IMR-90 (cell line): Measurements from ENCODE around the gene GRAMD1B. TPM values are rescaled to one million over a fixed set of nuclear protein-coding genes. Genes with fewer than 3 reads are reported as not detected.
"Not testable (repeated sequence)": the region's sequence is repeated elsewhere in the genome, so short reads cannot be mapped to it uniquely, and the experiment has no call there.

Source experiments
- ATAC-seq: fragments of 200-7000 bp; cut with Tn5 transposase; 2 replicates; pipeline ENCODE4 v1.9.1; 2020; ENCODE audit warnings: low read depth, mild to moderate bottlenecking, moderate library complexity
- BruUV-seq: library from RNA; stranded (reverse); fragments of 400-500 nt; replicated peaks from 2 replicates; lab custom pipeline; 2021; lab: Mats Ljungman, UMichigan
- CTCF ChIA-PET: fragments of 300-600 bp; formaldehyde crosslinking; extraction: SDS; loops from one replicate; lab custom pipeline; 2021; ENCODE audit warnings: antibody characterized with exemption; lab: Yijun Ruan, JAX
- POLR2A ChIA-PET: fragments of 300-600 bp; sonication (Branson Sonifier 250); formaldehyde crosslinking; loops from one replicate; lab custom pipeline; 2022; ENCODE audit warnings: antibody characterized with exemption; ENCODE audit not compliant: unreplicated experiment; lab: Charles Lee
- DNase-seq: peaks from one replicate; pipeline ENCODE4 v3.0.0; 2013
- H2AFZ ChIP-seq: replicated peaks from 2 replicates; pipeline ENCODE3; 2013; ENCODE audit warnings: low read length, mild to moderate bottlenecking; ENCODE audit not compliant: poor library complexity
- H2AK5ac ChIP-seq: 2 replicates; pipeline ENCODE4 v1.6.1; 2013; ENCODE audit warnings: low read depth, low read length, inconsistent platforms
- H2AK9ac ChIP-seq: replicated peaks from 2 replicates; pipeline ENCODE3; 2013; ENCODE audit warnings: mild to moderate bottlenecking, low read depth, low read length, moderate library complexity; ENCODE audit not compliant: poor library complexity
- H2BK120ac ChIP-seq: 2 replicates; pipeline ENCODE4 v1.6.1; 2013; ENCODE audit warnings: low read depth, low read length, inconsistent platforms
- H2BK15ac ChIP-seq: 3 replicates; pipeline ENCODE4 v1.6.1; 2013; ENCODE audit warnings: low read depth, low read length, inconsistent platforms
- H2BK20ac ChIP-seq: 2 replicates; pipeline ENCODE4 v1.6.1; 2013; ENCODE audit warnings: low read depth, mild to moderate bottlenecking, inconsistent platforms, low read length, moderate library complexity
- H2BK5ac ChIP-seq: 2 replicates; pipeline ENCODE4 v1.6.1; 2013; ENCODE audit warnings: mild to moderate bottlenecking, low read depth, low read length, inconsistent platforms; ENCODE audit not compliant: poor library complexity, severe bottlenecking
- H3K14ac ChIP-seq: replicated peaks from 2 replicates; pipeline ENCODE4 v1.6.1; 2013; ENCODE audit warnings: low read depth, low read length, inconsistent platforms
- H3K18ac ChIP-seq: 2 replicates; pipeline ENCODE4 v1.6.1; 2013; ENCODE audit warnings: low read depth, low read length, control low read depth
- H3K23ac ChIP-seq: 2 replicates; pipeline ENCODE4 v1.6.1; 2013; ENCODE audit warnings: low read depth, low read length, inconsistent platforms
- H3K27ac ChIP-seq: 2 replicates; pipeline ENCODE4 v1.5.1; 2013; ENCODE audit warnings: mild to moderate bottlenecking, control low read depth, low read length; ENCODE audit not compliant: insufficient read depth
- H3K27me3 ChIP-seq: 2 replicates; pipeline ENCODE4 v1.6.1; 2013; ENCODE audit warnings: low read length; ENCODE audit not compliant: control insufficient read depth, insufficient read depth
- H3K36me3 ChIP-seq: 2 replicates; pipeline ENCODE4 v1.6.1; 2013; ENCODE audit warnings: low read length, mixed read lengths; ENCODE audit not compliant: control insufficient read depth, insufficient read depth
- H3K4ac ChIP-seq: 2 replicates; pipeline ENCODE4 v1.6.1; 2013; ENCODE audit warnings: low read depth, low read length, inconsistent platforms
- H3K4me1 ChIP-seq: 2 replicates; pipeline ENCODE4 v1.6.1; 2013; ENCODE audit warnings: low read length, mixed read lengths; ENCODE audit not compliant: control insufficient read depth, insufficient read depth
- H3K4me2 ChIP-seq: 2 replicates; pipeline ENCODE4 v1.6.1; 2013; ENCODE audit warnings: low read depth, mild to moderate bottlenecking, control low read depth, low read length, moderate library complexity
- H3K4me3 ChIP-seq: 2 replicates; pipeline ENCODE4 v1.5.1; 2013; ENCODE audit warnings: low read depth, mild to moderate bottlenecking, control low read depth, low read length, moderate library complexity; ENCODE audit not compliant: insufficient read depth
- H3K56ac ChIP-seq: 2 replicates; pipeline ENCODE4 v1.6.1; 2013; ENCODE audit warnings: low read length, inconsistent platforms; ENCODE audit not compliant: insufficient read depth; ENCODE audit errors: extremely low read depth
- H3K79me1 ChIP-seq, 2 experiments: 2 replicates each; pipeline ENCODE4 v1.6.1; 2013; ENCODE audit warnings: low read length in 2 of 2, inconsistent platforms in 1 of 2, low read depth in 1 of 2
- H3K9ac ChIP-seq: 2 replicates; pipeline ENCODE4 v1.6.1; 2013; ENCODE audit warnings: low read depth, low read length, control low read depth
- H3K9me1 ChIP-seq: 2 replicates; pipeline ENCODE4 v1.6.1; 2013; ENCODE audit warnings: low read length, inconsistent platforms; ENCODE audit not compliant: insufficient read depth
- H3K9me3 ChIP-seq: 2 replicates; pipeline ENCODE4 v1.6.1; 2013; ENCODE audit warnings: low read length; ENCODE audit not compliant: control insufficient read depth, insufficient read depth
- H4K20me1 ChIP-seq: 2 replicates; pipeline ENCODE4 v1.6.1; 2013; ENCODE audit warnings: low read length, inconsistent platforms; ENCODE audit not compliant: insufficient read depth
- H4K5ac ChIP-seq: 2 replicates; pipeline ENCODE4 v1.6.1; 2013; ENCODE audit warnings: mild to moderate bottlenecking, low read depth, low read length, control low read depth
- H4K8ac ChIP-seq, 2 experiments: 2 replicates each; pipeline ENCODE4 v1.6.1; 2013; ENCODE audit warnings: low read depth in 2 of 2, low read length in 2 of 2, control low read depth in 1 of 2, inconsistent platforms in 1 of 2
- H4K91ac ChIP-seq: 2 replicates; pipeline ENCODE4 v1.6.1; 2013; ENCODE audit warnings: low read depth, low read length, inconsistent platforms; ENCODE audit not compliant: insufficient read depth
- BHLHE40 ChIP-seq: fragments of 150-350 bp; IDR thresholded peaks from 2 replicates; pipeline ENCODE4 v1.6.1; 2016; ENCODE audit warnings: mild to moderate bottlenecking, low read depth, low read length
- CEBPB ChIP-seq: IDR thresholded peaks from 2 replicates; pipeline ENCODE4 v1.6.1; 2012; ENCODE audit warnings: low read depth, low read length, improper control_type of control experiment
- CHD1 ChIP-seq: IDR thresholded peaks from 2 replicates; pipeline ENCODE4 v1.6.1; 2012; ENCODE audit warnings: low read depth, low read length, improper control_type of control experiment
- WGBS, 2 experiments: methylation state at CpG; one replicate each; pipeline versions ENCODE4 v1.1.5 to v1.1.7; 2013; ENCODE audit warnings: missing lambda C conversion rate in 2 of 2; ENCODE audit not compliant: insufficient read length in 1 of 2; ENCODE audit errors: extremely low coverage in 2 of 2; 5-methylcytosine and 5-hydroxymethylcytosine counted together
- dilution Hi-C: fragments of 300-500 bp; cut with HindIII; formaldehyde crosslinking; loops from one replicate; pipeline ENCODE4 v1.14.3; 2018; ENCODE audit warnings: low sequenced_read_pairs; ENCODE audit not compliant: unreplicated experiment
- in situ Hi-C: fragments of 300-500 bp; cut with MboI; formaldehyde crosslinking; loops from 3 replicates; pipeline ENCODE4 v1.14.3; 2019; ENCODE audit warnings: low sequenced_read_pairs, inconsistent platforms, mixed read lengths
- intact Hi-C: fragments of 100-400 bp; cut with micrococcal nuclease; formaldehyde crosslinking; loops from 2 replicates; pipeline ENCODE4 v1.10.0; 2022
- polyA plus RNA-seq, 3 experiments: library from polyadenylated mRNA; depleted of rRNA; stranded (reverse); fragments of >200 nt; gene quantifications; 2 replicates each; pipeline ENCODE4 v1.2.3, GENCODE V29; 2012; ENCODE audit warnings: low replicate concordance in 1 of 3
- total RNA-seq: library from RNA; depleted of rRNA; stranded (reverse); fragments of >200 nt; gene quantifications from 2 replicates; pipeline ENCODE4 v1.2.3, GENCODE V29; 2012
- TF ChIP-seq, protein P1 (sequence below): fragments of 150-350 bp; IDR thresholded peaks from 2 replicates; pipeline ENCODE4 v1.6.1; 2016; ENCODE audit warnings: low read depth, mild to moderate bottlenecking, low read length, moderate library complexity, borderline replicate concordance

The GRAMD1B gene
- total and polyA plus RNA-seq, 2 of the 4 experiments (the other 2 are of a cell fraction): 7.1 to 7.2 TPM

DNA sequence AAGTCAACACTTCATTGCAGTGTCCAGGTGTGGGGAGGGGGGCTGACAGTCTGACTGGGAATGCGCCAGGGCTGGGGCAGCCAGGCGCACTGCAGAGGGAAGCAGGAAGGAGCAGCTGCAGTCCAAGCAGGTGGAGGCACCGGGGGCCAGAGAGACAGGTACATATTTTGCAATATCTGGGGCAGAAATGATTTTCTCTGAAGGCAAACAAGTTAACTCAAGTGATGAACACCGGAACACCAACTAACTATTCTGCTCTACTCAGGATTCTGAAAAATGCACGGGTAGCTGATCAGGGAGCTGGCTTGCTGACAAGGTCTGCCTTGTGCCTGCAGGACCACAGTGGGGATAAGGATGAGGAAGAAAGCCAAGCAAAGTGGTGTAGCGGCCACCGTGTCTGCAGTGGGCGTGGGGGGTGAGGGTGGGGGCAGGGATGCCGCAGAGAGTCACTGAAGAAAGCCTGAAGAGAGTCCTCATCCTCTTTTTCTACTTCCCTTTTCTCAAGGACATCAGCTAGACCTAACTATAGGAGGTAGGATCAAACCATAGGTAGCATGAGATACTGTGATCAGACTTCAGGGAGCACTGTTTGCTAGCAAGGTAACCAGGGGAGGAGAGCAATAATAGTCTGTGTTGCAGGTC, 141.0 kb downstream of the GRAMD1B start:
- H2BK120ac ChIP-seq: no peak overlapping the region
- no peak overlapping the region for H4K8ac ChIP-seq
- no peak overlapping the region for H3K9ac ChIP-seq
- dilution Hi-C loops: no loop called here
- no peak overlapping the region for H3K4ac ChIP-seq
- no peak overlapping the region for H3K4me3 ChIP-seq
- no peaks in the 10 kb centered on the region for H3K27me3 ChIP-seq
- in situ Hi-C loops: no loop called here
- H4K20me1 ChIP-seq: peaks cover 7% of the 10 kb centered on the region; the same call in 1 of the 2 replicates
- POLR2A ChIA-PET: no interaction called here
- no peak overlapping the region for H2AFZ ChIP-seq
- H2AK5ac ChIP-seq: no peak overlapping the region
- no peak overlapping the region for H4K5ac ChIP-seq
- DNase-seq (no peak), ATAC-seq (no peak)
- WGBS, 2 experiments: 100% methylated on average over 2 of the region's 9 CpGs; no CpG with 5 or more reads in 1 of the 2 experiments
- CTCF ChIA-PET: interaction anchor here (1.3 to 2.6 kb wide), 2 partner anchors 9 to 140 kb away, joined by 4 to 14 read pairs; no protein-coding TSS in a partner anchor
- H3K9me1 ChIP-seq: no peaks in the 10 kb centered on the region; the same call in 1 of the 2 replicates
- H3K23ac ChIP-seq: no peak overlapping the region
- BruUV-seq: no TSS peak
- H3K4me2 ChIP-seq: no peak overlapping the region
- no peaks in the 10 kb centered on the region for H3K36me3 ChIP-seq
- H3K18ac ChIP-seq: no peak overlapping the region
- no peak overlapping the region for H4K91ac ChIP-seq
- H3K4me1 ChIP-seq: no peaks in the 10 kb centered on the region
- no peaks in the 10 kb centered on the region for H3K9me3 ChIP-seq
- TF ChIP-seq, protein P1, sequence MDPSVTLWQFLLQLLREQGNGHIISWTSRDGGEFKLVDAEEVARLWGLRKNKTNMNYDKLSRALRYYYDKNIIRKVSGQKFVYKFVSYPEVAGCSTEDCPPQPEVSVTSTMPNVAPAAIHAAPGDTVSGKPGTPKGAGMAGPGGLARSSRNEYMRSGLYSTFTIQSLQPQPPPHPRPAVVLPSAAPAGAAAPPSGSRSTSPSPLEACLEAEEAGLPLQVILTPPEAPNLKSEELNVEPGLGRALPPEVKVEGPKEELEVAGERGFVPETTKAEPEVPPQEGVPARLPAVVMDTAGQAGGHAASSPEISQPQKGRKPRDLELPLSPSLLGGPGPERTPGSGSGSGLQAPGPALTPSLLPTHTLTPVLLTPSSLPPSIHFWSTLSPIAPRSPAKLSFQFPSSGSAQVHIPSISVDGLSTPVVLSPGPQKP: no peak
- TF ChIP-seq CEBPB (no peak), CHD1 (no peak), BHLHE40 (no peak)
- H3K56ac ChIP-seq: no peak overlapping the region
- no peak overlapping the region for H3K14ac ChIP-seq
- H2AK9ac ChIP-seq: no peak overlapping the region
- no peak overlapping the region for H2BK20ac ChIP-seq
- H3K27ac ChIP-seq: no peak overlapping the region
- peaks cover 6 to 8% of the 10 kb centered on the region in 2 experiments; a peak in 2 of 4 replicates for H3K79me1 ChIP-seq
- H2BK5ac ChIP-seq: no peak overlapping the region
- no peak overlapping the region for H2BK15ac ChIP-seq
- intact Hi-C loops: loop anchor here (10.0 kb wide), 1 partner anchor 266 kb away; no protein-coding TSS in a partner anchor

DNA sequence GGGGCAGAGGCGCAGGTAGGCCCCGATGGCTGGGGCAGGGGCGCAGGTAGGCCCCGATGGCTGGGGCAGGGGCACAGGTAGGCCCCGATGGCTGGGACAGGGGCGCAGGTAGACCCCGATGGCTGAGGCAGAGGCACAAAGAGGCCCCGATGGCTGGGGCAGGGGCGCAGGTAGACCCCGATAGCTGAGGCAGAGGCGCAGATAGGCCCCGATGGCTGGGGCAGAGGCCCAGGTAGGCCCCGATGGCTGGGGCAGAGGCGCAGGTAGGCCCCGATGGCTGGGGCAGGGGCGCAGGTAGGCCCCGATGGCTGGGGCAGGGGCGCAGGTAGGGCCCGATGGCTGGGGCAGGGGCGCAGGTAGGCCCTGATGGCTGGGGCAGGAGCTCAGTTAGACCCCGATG, 142.7 kb downstream of the GRAMD1B start:
- H3K36me3 ChIP-seq, CTCF ChIA-PET, H3K56ac ChIP-seq, H4K91ac ChIP-seq, BruUV-seq, H4K8ac ChIP-seq, H3K4me1 ChIP-seq, H3K14ac ChIP-seq, H3K23ac ChIP-seq, POLR2A ChIA-PET, H2BK120ac ChIP-seq, H3K9me1 ChIP-seq, H2AFZ ChIP-seq, DNase-seq, H3K9ac ChIP-seq, H3K18ac ChIP-seq, H3K4ac ChIP-seq, H3K79me1 ChIP-seq, dilution Hi-C loops, H4K5ac ChIP-seq, H3K4me2 ChIP-seq, H2BK15ac ChIP-seq, H2BK5ac ChIP-seq, H3K9me3 ChIP-seq, in situ Hi-C loops, H2BK20ac ChIP-seq, H3K27me3 ChIP-seq, H3K27ac ChIP-seq, H2AK5ac ChIP-seq, H3K4me3 ChIP-seq, ATAC-seq, H2AK9ac ChIP-seq, H4K20me1 ChIP-seq: not testable (repeated sequence)
- 94% methylated on average over 8 of the region's 21 CpGs; no CpG with 5 or more reads in 1 of the 2 experiments for WGBS, 2 experiments
- intact Hi-C loops: loop anchor here (10.0 kb wide), 1 partner anchor 268 kb away; no protein-coding TSS in a partner anchor
